Spleen (tissue), 11 donors: ENCODE data around the gene ATP5F1D. TPM values are rescaled to one million over a fixed set of nuclear protein-coding genes. Genes with fewer than 3 reads are reported as not detected.

ENCODE experiments used
- DNase-seq: peaks from one replicate; pipeline ENCODE4 v3.0.0-alpha.2; 2020
- H3K27ac ChIP-seq, 8 donors: fragments of 200-600 bp; sonication (generic) in 7 of 8; 1 replicate in 4 of 8; 2 replicates in 4 of 8; pipeline versions ENCODE4 v1.5.0 to v1.8.0; 2016 to 2021; ENCODE audit warnings: inconsistent platforms in 4 of 8, mild to moderate bottlenecking in 4 of 8, moderate library complexity in 1 of 8
- H3K27me3 ChIP-seq, 7 donors: fragments of 200-600 bp; sonication (generic) in 6 of 7; replicated peaks in 1 of 7; 1 replicate in 4 of 7; 2 replicates in 3 of 7; pipeline versions ENCODE4 v1.5.0 to v1.8.0; 2016 to 2021; ENCODE audit warnings: inconsistent platforms in 3 of 7, mild to moderate bottlenecking in 1 of 7
- H3K36me3 ChIP-seq, 6 donors: fragments of 200-600 bp; sonication (generic) in 5 of 6; 1 replicate in 4 of 6; 2 replicates in 2 of 6; pipeline versions ENCODE4 v1.5.0 to v1.8.0; 2016 to 2021; ENCODE audit warnings: inconsistent platforms in 2 of 6
- H3K4me1 ChIP-seq, 6 donors: fragments of 200-600 bp; sonication (generic) in 5 of 6; 1 replicate in 3 of 6; 2 replicates in 3 of 6; pipeline versions ENCODE4 v1.5.0 to v1.8.0; 2016 to 2021; ENCODE audit warnings: inconsistent platforms in 3 of 6
- H3K4me3 ChIP-seq, 8 donors: fragments of 200-600 bp; sonication (generic) in 7 of 8; 1 replicate in 4 of 8; 2 replicates in 4 of 8; pipeline versions ENCODE4 v1.5.0 to v1.8.0; 2016 to 2021; ENCODE audit warnings: inconsistent platforms in 4 of 8, mild to moderate bottlenecking in 4 of 8, moderate library complexity in 2 of 8
- H3K9me3 ChIP-seq, 8 donors: fragments of 200-600 bp; sonication (generic) in 7 of 8; 1 replicate in 4 of 8; 2 replicates in 4 of 8; pipeline versions ENCODE4 v1.5.0 to v1.8.0; 2016 to 2021; ENCODE audit warnings: inconsistent platforms in 4 of 8
- POLR2A ChIP-seq, 3 donors: fragments of 450-650 bp; IDR thresholded peaks; one replicate each; pipeline ENCODE4 v1.5.1; 2017; ENCODE audit warnings: antibody characterized with exemption in 3 of 3, mild to moderate bottlenecking in 1 of 3
- POLR2AphosphoS5 ChIP-seq, 3 donors: sonication (generic); formaldehyde crosslinking; IDR thresholded peaks; one replicate each; pipeline ENCODE4 v1.5.1; 2017; ENCODE audit warnings: antibody characterized with exemption in 3 of 3
- WGBS, 5 donors: extraction: QIAGEN DNeasy Blood & Tissue Kit in 3 of 5; methylation state at CpG; one replicate each; pipeline versions ENCODE4 v1.1.5 to v1.1.7; 2013 to 2018; 5-methylcytosine and 5-hydroxymethylcytosine counted together
- intact Hi-C: fragments of 100-400 bp; cut with DNase I; formaldehyde crosslinking; loops from one replicate; pipeline ENCODE4 v1.15.0; 2023; ENCODE audit warnings: low total_unique reads
- polyA plus RNA-seq, 3 donors: library from polyadenylated mRNA; stranded (reverse); fragments of 200-250 nt; gene quantifications; one replicate each; pipeline ENCODE4 v1.2.1, GENCODE V29; 2013
- total RNA-seq, 7 donors: library from RNA; depleted of rRNA in 3 of 7; stranded (reverse); fragments of >200 nt in 3 of 7; fragmentation: NEBNext Ultra II Directional in 4 of 7; extraction: Animal tissue kit (Norgen Biotek cat#: 25700) in 4 of 7; gene quantifications; one replicate each; pipeline versions ENCODE4 v1.1.0 to v1.2.1, GENCODE V29; 2016 to 2021
- TF ChIP-seq, protein P1 (sequence below), 11 experiments: fragments of 200-600 bp in 7 of 11; fragments of 450-650 bp in 4 of 11; sonication (generic) in 4 of 11; IDR thresholded peaks in 8 of 11; conservative IDR thresholded peaks in 3 of 11; 1 replicate in 7 of 11; 2 replicates in 4 of 11; pipeline versions ENCODE4 v1.4.0 to v1.8.0; 2016 to 2021; ENCODE audit warnings: antibody characterized with exemption in 11 of 11, inconsistent platforms in 4 of 11, mild to moderate bottlenecking in 1 of 11
- donor health status: healthy with polysubstance abuse.
- donor health status: DM: no; HTN: no; CAD: no; lungs with moderate emphysema.
- donor health status: DM: no; HTN: no; CAD: no.
- donor health status: Bipolar disorder and iron deficiency.
- donor health status: healthy.
- donor health status: DM: no; HTN: no; CAD: no.
- donor health status: DM: yes; HTN: yes; CAD: no.

The ATP5F1D gene
- total and polyA plus RNA-seq, 10 donors = 49.1 to 166 (median 121) TPM

DNA sequence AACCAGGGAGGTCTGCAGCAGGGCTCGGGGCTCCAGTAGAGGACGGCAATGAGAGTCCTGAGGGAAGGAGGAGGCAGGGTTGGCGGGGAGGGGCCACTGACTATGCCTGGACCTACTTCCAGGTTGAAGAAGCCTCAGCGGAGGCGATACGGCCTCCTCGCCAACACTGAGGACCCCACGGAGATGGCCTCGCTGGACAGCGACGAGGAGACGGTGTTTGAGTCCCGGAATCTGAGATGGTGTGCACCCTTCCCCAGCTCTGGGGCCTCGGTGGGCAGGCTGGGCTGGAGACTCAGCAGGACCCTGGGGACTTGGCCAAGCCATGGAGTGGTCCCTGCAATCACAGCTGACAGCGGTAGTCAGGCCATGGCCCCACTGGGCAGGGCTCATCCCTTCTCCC, 35.5 kb downstream of the ATP5F1D start:
- peak in 1 of 3 donors; percentile 47 for TF ChIP-seq POLR2AphosphoS5 (IDR thresholded peaks at IDR 0.05)
- TF ChIP-seq, protein P1, sequence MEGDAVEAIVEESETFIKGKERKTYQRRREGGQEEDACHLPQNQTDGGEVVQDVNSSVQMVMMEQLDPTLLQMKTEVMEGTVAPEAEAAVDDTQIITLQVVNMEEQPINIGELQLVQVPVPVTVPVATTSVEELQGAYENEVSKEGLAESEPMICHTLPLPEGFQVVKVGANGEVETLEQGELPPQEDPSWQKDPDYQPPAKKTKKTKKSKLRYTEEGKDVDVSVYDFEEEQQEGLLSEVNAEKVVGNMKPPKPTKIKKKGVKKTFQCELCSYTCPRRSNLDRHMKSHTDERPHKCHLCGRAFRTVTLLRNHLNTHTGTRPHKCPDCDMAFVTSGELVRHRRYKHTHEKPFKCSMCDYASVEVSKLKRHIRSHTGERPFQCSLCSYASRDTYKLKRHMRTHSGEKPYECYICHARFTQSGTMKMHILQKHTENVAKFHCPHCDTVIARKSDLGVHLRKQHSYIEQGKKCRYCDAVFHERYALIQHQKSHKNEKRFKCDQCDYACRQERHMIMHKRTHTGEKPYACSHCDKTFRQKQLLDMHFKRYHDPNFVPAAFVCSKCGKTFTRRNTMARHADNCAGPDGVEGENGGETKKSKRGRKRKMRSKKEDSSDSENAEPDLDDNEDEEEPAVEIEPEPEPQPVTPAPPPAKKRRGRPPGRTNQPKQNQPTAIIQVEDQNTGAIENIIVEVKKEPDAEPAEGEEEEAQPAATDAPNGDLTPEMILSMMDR (IDR thresholded peaks at IDR 0.05 in 8 of 11, conservative IDR thresholded peaks at IDR 0.05 in 3 of 11) = no peak
- no peak for TF ChIP-seq POLR2A (IDR thresholded peaks at IDR 0.05)
- Histone ChIP-seq H3K27me3 (no peaks in the 10 kb centered on the region), H3K9me3 (no peaks in the 10 kb centered on the region), H3K27ac (peak overlapping the region in 3 of 8 donors; percentile 100), H3K4me1 (peaks cover 47 to 81% (median 58%) of the 10 kb centered on the region in 6 donors), H3K4me3 (no peak overlapping the region), H3K36me3 (peaks cover 10 to 71% (median 52%) of the 10 kb centered on the region in 6 donors)
- 92 to 95% (median 93%) methylated on average over 15 of the region's 15 CpGs for WGBS, 5 donors
- intact Hi-C loops = loop anchor here (10.0 kb wide), 1 partner anchor 128 kb away; the partner anchor contains the start of genes DAZAP1 and GAMT
- peak; percentile 82 for DNase-seq

DNA sequence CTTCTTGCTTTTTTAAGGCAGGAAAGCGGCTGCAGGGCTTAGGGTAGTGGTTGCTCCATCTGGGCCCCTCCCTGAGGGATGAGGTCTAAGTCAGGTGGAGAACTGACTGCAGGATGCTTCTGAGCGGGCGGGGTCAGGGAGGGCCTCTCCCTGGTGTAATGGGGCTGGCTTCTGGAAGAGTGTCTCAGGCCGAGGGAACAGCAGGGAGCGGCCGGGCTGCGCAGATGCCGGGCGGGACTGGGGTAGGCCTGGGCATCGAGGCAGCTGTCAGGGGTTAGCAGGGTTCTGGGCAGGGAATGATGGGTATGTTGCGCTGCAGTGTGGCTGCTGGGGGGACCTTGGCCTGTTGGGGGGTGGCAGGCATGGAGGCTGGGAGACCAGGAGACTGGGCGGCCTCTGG, 36.5 kb downstream of the ATP5F1D start:
- H3K27ac ChIP-seq = no peak overlapping the region
- peaks cover 0 to 6% (median 4%) of the 10 kb centered on the region in 7 donors for H3K27me3 ChIP-seq
- peaks cover 37 to 75% (median 50%) of the 10 kb centered on the region in 6 donors for H3K4me1 ChIP-seq
- WGBS, 5 donors = 85 to 91% (median 91%) methylated on average over 12 of the region's 12 CpGs
- H3K9me3 ChIP-seq = no peaks in the 10 kb centered on the region
- no peak overlapping the region for H3K4me3 ChIP-seq
- peaks cover 8 to 61% (median 42%) of the 10 kb centered on the region in 6 donors for H3K36me3 ChIP-seq
- intact Hi-C loops = loop anchor here (10.0 kb wide), 1 partner anchor 127 kb away; the partner anchor contains the start of genes DAZAP1 and GAMT
- TF ChIP-seq POLR2AphosphoS5 (IDR thresholded peaks at IDR 0.05) (no peak), POLR2A (IDR thresholded peaks at IDR 0.05) (no peak)
- TF ChIP-seq, protein P1 (IDR thresholded peaks at IDR 0.05 in 8 of 11, conservative IDR thresholded peaks at IDR 0.05 in 3 of 11) = no peak
- DNase-seq = no peak

DNA sequence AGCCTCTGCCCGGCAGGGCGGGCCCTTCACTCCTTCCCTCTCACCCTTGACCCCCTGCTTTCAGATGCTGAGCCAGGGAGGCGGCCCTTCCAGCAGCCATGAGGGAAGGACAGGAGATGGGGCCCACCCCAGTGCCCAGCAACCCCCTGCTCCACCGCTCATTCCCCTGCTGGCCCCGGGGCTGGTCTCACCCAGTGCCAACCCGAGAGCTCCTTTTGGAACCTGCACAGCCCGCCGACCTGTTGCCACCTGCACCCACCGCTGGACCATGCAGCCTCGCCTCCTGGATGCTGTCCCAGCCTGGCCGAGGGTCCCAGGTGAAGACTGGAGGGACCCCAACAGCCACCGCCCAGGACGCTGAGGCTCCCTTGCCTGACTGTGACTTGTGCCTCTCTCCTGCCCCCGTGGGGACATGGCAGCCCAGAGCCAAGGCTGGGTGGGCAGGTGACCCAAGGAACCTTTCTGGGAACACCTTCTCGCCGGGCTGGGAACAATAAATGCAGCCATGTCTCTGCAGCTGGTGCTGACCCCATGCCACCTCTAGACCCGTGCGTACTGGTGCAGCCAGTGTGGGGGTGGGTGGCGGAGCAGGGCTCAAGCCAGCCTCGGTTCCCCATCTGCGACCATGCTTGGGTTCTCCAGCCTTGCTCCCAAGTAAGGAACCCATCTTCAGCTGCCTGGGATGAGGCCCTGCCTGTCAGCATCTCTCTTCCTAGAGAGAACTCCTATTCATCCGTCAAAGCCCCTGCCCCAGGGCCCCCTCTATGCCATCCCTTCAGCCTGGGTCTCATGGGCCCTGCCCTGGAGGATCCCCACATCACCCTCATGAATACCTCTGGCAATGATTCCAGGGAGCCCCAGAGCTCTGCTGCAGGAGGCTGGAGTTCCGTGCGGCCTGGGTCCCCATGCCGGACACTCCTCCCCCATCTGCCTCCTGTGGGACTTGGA, 37.4 kb downstream of the ATP5F1D start:
- TF ChIP-seq POLR2A (IDR thresholded peaks at IDR 0.05) (no peak), POLR2AphosphoS5 (IDR thresholded peaks at IDR 0.05) (peak in 1 of 3 donors; percentile 21)
- TF ChIP-seq, protein P1 (IDR thresholded peaks at IDR 0.05 in 8 of 11, conservative IDR thresholded peaks at IDR 0.05 in 3 of 11) = no peak
- peaks cover 28 to 73% (median 47%) of the 10 kb centered on the region in 6 donors for H3K4me1 ChIP-seq
- H3K27me3 ChIP-seq = peaks cover 0 to 15% (median 13%) of the 10 kb centered on the region in 7 donors
- peak; percentile 81 for DNase-seq
- no peaks in the 10 kb centered on the region for H3K9me3 ChIP-seq
- WGBS, 5 donors = 89 to 95% (median 89%) methylated on average over 19 to 25 of the region's 25 CpGs
- no peak overlapping the region for H3K4me3 ChIP-seq
- H3K36me3 ChIP-seq = peaks cover 6 to 52% (median 33%) of the 10 kb centered on the region in 6 donors
- H3K27ac ChIP-seq = no peak overlapping the region
- intact Hi-C loops = loop anchor here (10.0 kb wide), 1 partner anchor 126 kb away; the partner anchor contains the start of genes DAZAP1 and GAMT
